Bronchial smooth muscle cell (primary cell): ENCODE results near the gene CPSF4L. TPM values are rescaled to one million over a fixed set of nuclear protein-coding genes. Genes with fewer than 3 reads are reported as not detected.

ENCODE experiments used
- total RNA-seq: library from RNA; depleted of rRNA; stranded (reverse); fragments of >200 nt; gene quantifications from 2 replicates; pipeline ENCODE4 v1.2.1, GENCODE V29; 2014

Gene CPSF4L
- total RNA-seq: 0.09 TPM in 1 of 2 replicates, not detected in the other

GRCh38 chr17:73261617-73261951 lies at the start of gene CPSF4L:
Gene CPSF4L, minus strand, starts transcription at chr17:73261880. Its CDS starts 62 bp downstream, at chr17:73261818.

Other genes starting within 250 kb of the CPSF4L start
- 20.3 and 21.3 TPM in 2 replicates for gene SLC39A11, start 169.2 kb downstream of the CPSF4L start, total RNA-seq
- gene SSTR2, start 96.9 kb downstream of the CPSF4L start, total RNA-seq: under 0.01 TPM in 1 of 2 replicates, not detected in the other
- gene COG1, start 68.8 kb downstream of the CPSF4L start, total RNA-seq: 13.4 and 14.3 TPM in 2 replicates
- 29.3 and 46.3 TPM in 2 replicates for gene CDC42EP4, start 50.1 kb upstream of the CPSF4L start, total RNA-seq